HG03439 (cell line): ENCODE data around the gene XDH.

Experiments
- ATAC-seq: cut with Tn5 transposase; IDR thresholded peaks from one replicate; pipeline ENCODE4 v1.9.1; 2021; ENCODE audit warnings: mild to moderate bottlenecking, moderate library complexity; ENCODE audit not compliant: unreplicated experiment

Gene XDH

GRCh38 chr2:31366733-31367132, 47.8 kb downstream of the XDH start:
- ATAC-seq: no peak

- ATAC-seq: no peak
These were observed 48.6 kb downstream of the XDH start for GRCh38 chr2:31365834-31366505.

- no peak for ATAC-seq
These were observed 49.2 kb downstream of the XDH start for GRCh38 chr2:31365348-31365747.

GRCh38 chr2:31363956-31364750, 50.4 kb downstream of the XDH start:
- ATAC-seq: no peak

GRCh38 chr2:31362581-31362980, 52.0 kb downstream of the XDH start:
- no peak for ATAC-seq

- ATAC-seq: no peak
These were observed 55.3 kb downstream of the XDH start for GRCh38 chr2:31359229-31359628.

GRCh38 chr2:31354837-31355236, 59.7 kb downstream of the XDH start:
- no peak for ATAC-seq

- ATAC-seq: no peak
These were observed 61.4 kb downstream of the XDH start for GRCh38 chr2:31353179-31353578.

- ATAC-seq: no peak
These were observed 64.9 kb downstream of the XDH start for GRCh38 chr2:31349684-31350083.

- ATAC-seq: no peak
These were observed 65.4 kb downstream of the XDH start for GRCh38 chr2:31349160-31349559.

GRCh38 chr2:31348618-31349017, 65.9 kb downstream of the XDH start:
- no peak for ATAC-seq

GRCh38 chr2:31347750-31348149, 66.8 kb downstream of the XDH start:
- no peak for ATAC-seq

GRCh38 chr2:31347319-31347718, 67.2 kb downstream of the XDH start:
- ATAC-seq: no peak

GRCh38 chr2:31344447-31344846, 70.1 kb downstream of the XDH start:
- ATAC-seq: no peak

GRCh38 chr2:31341351-31341750, 73.2 kb downstream of the XDH start:
- no peak for ATAC-seq

GRCh38 chr2:31339696-31340095, 74.8 kb downstream of the XDH start:
- no peak for ATAC-seq

GRCh38 chr2:31337860-31338259, 76.7 kb downstream of the XDH start:
- ATAC-seq: no peak

- ATAC-seq: no peak
These were observed 77.3 kb downstream of the XDH start for GRCh38 chr2:31337197-31337596.

GRCh38 chr2:31335921-31336585, 78.5 kb downstream of the XDH start:
- no peak for ATAC-seq

- ATAC-seq: no peak
These were observed 80.1 kb downstream of the XDH start for GRCh38 chr2:31334311-31335026.

- peak; percentile 73 for ATAC-seq
These were observed 80.9 kb downstream of the XDH start for GRCh38 chr2:31333527-31334183.
